Liver (tissue), 9 donors: ENCODE data around the gene RFPL3. TPM values are rescaled to one million over a fixed set of nuclear protein-coding genes. Genes with fewer than 3 reads are reported as not detected.

Experiments used
- DNase-seq: peaks from one replicate; pipeline ENCODE4 v3.0.0-alpha.2; 2017; ENCODE audit warnings: low spot score
- H3K27ac ChIP-seq, 2 donors: one replicate each; pipeline ENCODE4 v1.7.0; 2013; ENCODE audit warnings: inconsistent platforms in 2 of 2, low read length in 2 of 2, control low read depth in 1 of 2, low read depth in 1 of 2, mild to moderate bottlenecking in 1 of 2
- H3K27me3 ChIP-seq, 4 donors: one replicate each; pipeline versions ENCODE4 v1.6.1 to v1.7.0; 2013; ENCODE audit warnings: low read length in 3 of 4, inconsistent platforms in 1 of 4, mild to moderate bottlenecking in 1 of 4, moderate library complexity in 1 of 4; ENCODE audit not compliant: control insufficient read depth in 4 of 4, insufficient read depth in 4 of 4
- H3K36me3 ChIP-seq, 4 donors: one replicate each; pipeline versions ENCODE4 v1.6.1 to v1.7.0; 2013; ENCODE audit warnings: low read length in 3 of 4, mild to moderate bottlenecking in 3 of 4, low read depth in 1 of 4, moderate library complexity in 1 of 4; ENCODE audit not compliant: control insufficient read depth in 4 of 4, insufficient read depth in 3 of 4
- H3K4me1 ChIP-seq, 4 donors: one replicate each; pipeline versions ENCODE4 v1.6.1 to v1.7.0; 2013; ENCODE audit warnings: low read length in 3 of 4, mild to moderate bottlenecking in 3 of 4, moderate library complexity in 1 of 4; ENCODE audit not compliant: control insufficient read depth in 4 of 4, insufficient read depth in 4 of 4
- H3K4me3 ChIP-seq, 3 donors: one replicate each; pipeline versions ENCODE4 v1.6.1 to v1.7.0; 2013; ENCODE audit warnings: low read length in 3 of 3, control low read depth in 1 of 3, low read depth in 1 of 3, mild to moderate bottlenecking in 1 of 3
- H3K9ac ChIP-seq, 2 donors: one replicate each; pipeline ENCODE4 v1.7.0; 2013; ENCODE audit warnings: low read length in 2 of 2, mild to moderate bottlenecking in 2 of 2, moderate library complexity in 2 of 2, control low read depth in 1 of 2, low read depth in 1 of 2
- H3K9me3 ChIP-seq, 4 donors: one replicate each; pipeline versions ENCODE4 v1.6.1 to v1.7.0; 2013; ENCODE audit warnings: low read length in 3 of 4; ENCODE audit not compliant: control insufficient read depth in 4 of 4
- ATF3 ChIP-seq: IDR thresholded peaks from 2 replicates; pipeline ENCODE4 v1.6.1; 2016; ENCODE audit warnings: antibody characterized with exemption
- CTCF ChIP-seq: fragments of 150-350 bp; IDR thresholded peaks from 2 replicates; pipeline ENCODE4 v1.5.1; 2017; ENCODE audit warnings: improper control_type of control experiment, low read depth, low read length; ENCODE audit not compliant: missing input control
- EGR1 ChIP-seq, 2 donors: IDR thresholded peaks; 2 replicates each; pipeline ENCODE4 v1.6.1; 2016 to 2018; ENCODE audit warnings: antibody characterized with exemption in 2 of 2, low read depth in 2 of 2
- FOXA1 ChIP-seq: IDR thresholded peaks from 2 replicates; pipeline ENCODE4 v1.6.1; 2016; ENCODE audit warnings: antibody characterized with exemption
- FOXA2 ChIP-seq: IDR thresholded peaks from 2 replicates; pipeline ENCODE4 v1.6.1; 2016; ENCODE audit warnings: antibody characterized with exemption
- GABPA ChIP-seq, 2 donors: IDR thresholded peaks in 1 of 2; conservative IDR thresholded peaks in 1 of 2; 2 replicates each; pipeline ENCODE4 v1.6.1; 2016; ENCODE audit warnings: antibody characterized with exemption in 2 of 2, mild to moderate bottlenecking in 1 of 2, moderate library complexity in 1 of 2
- HNF4A ChIP-seq, 2 donors: conservative IDR thresholded peaks; 2 replicates each; pipeline ENCODE4 v1.6.1; 2016; ENCODE audit warnings: antibody characterized with exemption in 2 of 2, mild to moderate bottlenecking in 2 of 2
- HNF4G ChIP-seq: IDR thresholded peaks from 2 replicates; pipeline ENCODE4 v1.6.1; 2016; ENCODE audit warnings: antibody characterized with exemption
- JUND ChIP-seq, 2 donors: IDR thresholded peaks; 2 replicates each; pipeline ENCODE4 v1.6.1; 2016; ENCODE audit warnings: antibody characterized with exemption in 2 of 2
- MAX ChIP-seq: IDR thresholded peaks from 2 replicates; pipeline ENCODE4 v1.6.1; 2016; ENCODE audit warnings: antibody characterized with exemption
- NR2F2 ChIP-seq: IDR thresholded peaks from 2 replicates; pipeline ENCODE4 v1.6.1; 2016; ENCODE audit warnings: antibody characterized with exemption
- RAD21 ChIP-seq, 2 donors: IDR thresholded peaks; 2 replicates each; pipeline ENCODE4 v1.6.1; 2016; ENCODE audit warnings: antibody characterized with exemption in 2 of 2, mild to moderate bottlenecking in 2 of 2
- REST ChIP-seq: IDR thresholded peaks from 2 replicates; pipeline ENCODE4 v1.6.1; 2016; ENCODE audit warnings: antibody characterized with exemption, mild to moderate bottlenecking
- RXRA ChIP-seq, 2 donors: IDR thresholded peaks; 2 replicates each; pipeline ENCODE4 v1.6.1; 2017 to 2018; ENCODE audit warnings: antibody characterized with exemption in 2 of 2, mild to moderate bottlenecking in 1 of 2
- SP1 ChIP-seq: IDR thresholded peaks from 2 replicates; pipeline ENCODE4 v1.6.1; 2018; ENCODE audit warnings: antibody characterized with exemption, mild to moderate bottlenecking
- TAF1 ChIP-seq: conservative IDR thresholded peaks from 2 replicates; pipeline ENCODE4 v1.6.1; 2016; ENCODE audit warnings: antibody characterized with exemption, mild to moderate bottlenecking
- YY1 ChIP-seq: IDR thresholded peaks from 2 replicates; pipeline ENCODE4 v1.6.1; 2016; ENCODE audit warnings: antibody characterized with exemption, mild to moderate bottlenecking
- ZBTB33 ChIP-seq: IDR thresholded peaks from 2 replicates; pipeline ENCODE4 v1.6.1; 2016; ENCODE audit warnings: antibody characterized with exemption
- WGBS: extraction: QIAGEN DNeasy Blood & Tissue Kit; methylation state at CpG from one replicate; pipeline ENCODE4 v1.1.7; 2013; 5-methylcytosine and 5-hydroxymethylcytosine counted together
- polyA plus RNA-seq, 2 donors: library from polyadenylated mRNA; stranded (reverse) in 1 of 2; unstranded in 1 of 2; fragments of 200-250 nt in 1 of 2; fragments of >200 nt in 1 of 2; fragmentation: Nextera tagmentation in 1 of 2; extraction: Ambion mirVana in 1 of 2; gene quantifications; one replicate each; pipeline versions ENCODE4 v1.2.1 to v1.2.3, GENCODE V29; 2013 to 2015
- total RNA-seq, 2 donors: library from RNA; depleted of rRNA; stranded (reverse); fragments of >200 nt; gene quantifications; one replicate each; pipeline ENCODE4 v1.2.3, GENCODE V29; 2014
- donor health status: healthy.
- donor health status: healthy.
- donor health status: healthy.
- donor health status: healthy.
- donor health status: healthy.

Gene RFPL3
- total and polyA plus RNA-seq, 4 donors = not detected

GRCh38 chr22:32317524-32317923 lies 40.1 kb upstream of the RFPL3 start (continued):
- TF ChIP-seq REST = no peak
- no peak for TF ChIP-seq HNF4G
- no peak for TF ChIP-seq SP1
- no peak for TF ChIP-seq RXRA (IDR thresholded peaks at IDR 0.05)
- TF ChIP-seq FOXA2 = no peak

GRCh38 chr22:32318361-32318760 lies 39.3 kb upstream of the RFPL3 start:
- WGBS = 37% methylated on average over 1 of the region's 1 CpG
- TF ChIP-seq NR2F2 (peak; percentile 32), YY1 (no peak)
- Histone ChIP-seq H3K4me1 (no peaks in the 10 kb centered on the region), H3K36me3 (no peaks in the 10 kb centered on the region), H3K27me3 (no peaks in the 10 kb centered on the region), H3K9ac (no peak overlapping the region), H3K27ac (no peak overlapping the region), H3K4me3 (no peak overlapping the region), H3K9me3 (no peaks in the 10 kb centered on the region)
- DNase-seq = peak; percentile 6

GRCh38 chr22:32319861-32320406 lies 37.7 kb upstream of the RFPL3 start:
- Histone ChIP-seq H3K27me3 (no peaks in the 10 kb centered on the region), H3K9ac (no peak overlapping the region), H3K9me3 (no peaks in the 10 kb centered on the region), H3K4me3 (no peak overlapping the region), H3K36me3 (no peaks in the 10 kb centered on the region), H3K4me1 (no peaks in the 10 kb centered on the region), H3K27ac (no peak overlapping the region)
- TF ChIP-seq SP1 (no peak), HNF4A (conservative IDR thresholded peaks at IDR 0.05) (no peak), HNF4G (no peak), REST (no peak), MAX (no peak), FOXA2 (no peak), RXRA (IDR thresholded peaks at IDR 0.05) (no peak), ZBTB33 (no peak), TAF1 (no peak), CTCF (no peak), EGR1 (IDR thresholded peaks at IDR 0.05; ENCODE audit: low read depth in 2 of 2) (no peak), JUND (IDR thresholded peaks at IDR 0.05) (no peak), YY1 (no peak), NR2F2 (no peak), FOXA1 (no peak), GABPA (IDR thresholded peaks at IDR 0.05 in 1 of 2, conservative IDR thresholded peaks at IDR 0.05 in 1 of 2) (no peak), RAD21 (IDR thresholded peaks at IDR 0.05) (no peak), ATF3 (no peak)
- peak; percentile 25 for DNase-seq
- 66% methylated on average over 8 of the region's 8 CpGs for WGBS
